Measurements from ENCODE around the gene VASH2.

The VASH2 gene

GRCh38 chr1:212943393-212943710 is 7.0 kb upstream of the VASH2 start:
- no peak for TF ChIP-seq CTCF (IDR thresholded peaks at IDR 0.05; ENCODE audit: control insufficient read depth, extremely low read depth, insufficient read depth)
- no peak overlapping the region for H3K4me3 ChIP-seq (ENCODE audit: low read depth, low read length)
- no peak for DNase-seq (ENCODE audit: low read depth)

- no peak overlapping the region for H3K4me3 ChIP-seq (ENCODE audit: low read depth, low read length)
- no peak for DNase-seq (ENCODE audit: low read depth)
- no peak for TF ChIP-seq CTCF (IDR thresholded peaks at IDR 0.05; ENCODE audit: control insufficient read depth, extremely low read depth, insufficient read depth)
These were observed 6.0 kb upstream of the VASH2 start for GRCh38 chr1:212944229-212944901.

- no peak overlapping the region for H3K4me3 ChIP-seq (ENCODE audit: low read depth, low read length)
These were observed 5.3 kb upstream of the VASH2 start for GRCh38 chr1:212945056-212945455.

GRCh38 chr1:212945463-212946160 is 4.7 kb upstream of the VASH2 start:
- H3K4me3 ChIP-seq (ENCODE audit: low read depth, low read length), result no peak overlapping the region
- TF ChIP-seq CTCF (IDR thresholded peaks at IDR 0.05; ENCODE audit: control insufficient read depth, extremely low read depth, insufficient read depth), result no peak
- no peak for DNase-seq (ENCODE audit: low read depth)

More at GRCh38 chr1:212945056-212945455, 5.3 kb upstream of the VASH2 start:
- no peak for DNase-seq (ENCODE audit: low read depth)
- no peak for TF ChIP-seq CTCF (IDR thresholded peaks at IDR 0.05; ENCODE audit: control insufficient read depth, extremely low read depth, insufficient read depth)

- no peak overlapping the region for H3K4me3 ChIP-seq (ENCODE audit: low read depth, low read length)
- no peak for DNase-seq (ENCODE audit: low read depth)
- TF ChIP-seq CTCF (IDR thresholded peaks at IDR 0.05; ENCODE audit: control insufficient read depth, extremely low read depth, insufficient read depth), result no peak
These were observed 3.5 kb upstream of the VASH2 start for GRCh38 chr1:212946872-212947271.

GRCh38 chr1:212949771-212950170 is 570 bp upstream of the VASH2 start:
- H3K4me3 ChIP-seq (ENCODE audit: low read depth, low read length), result peak overlapping the region; percentile 72
- DNase-seq (ENCODE audit: low read depth), result no peak
- no peak for TF ChIP-seq CTCF (IDR thresholded peaks at IDR 0.05; ENCODE audit: control insufficient read depth, extremely low read depth, insufficient read depth)

Data from LNCaP clone FGC (cell line).